ENCODE data around the gene BCL7C.

- no peak for TF ChIP-seq CTCF (IDR thresholded peaks at IDR 0.05; ENCODE audit: low read length)
- no peak for TF ChIP-seq EZH2 (IDR thresholded peaks at IDR 0.05; ENCODE audit: borderline replicate concordance, low read length)
Measured at GRCh38 chr16:30929167-30929566, 35.3 kb upstream of the BCL7C start.

Measured in OCI-LY1 (cell line).